Measurements from ENCODE around the gene TRUB2.
"Not testable (repeated sequence)": the region's sequence is repeated elsewhere in the genome, so short reads cannot be mapped to it uniquely, and the experiment has no call there.

GRCh38 chr9:128338852-128339614 is 16.8 kb upstream of the TRUB2 start:
- TF ChIP-seq CTCF (IDR thresholded peaks at IDR 0.05; ENCODE audit: poor library complexity); EZH2 (IDR thresholded peaks at IDR 0.05; ENCODE audit: borderline replicate concordance): not testable (repeated sequence)

Data from hepatocyte (in vitro differentiated cells).